ENCODE results near the gene IL3RA.

DNA sequence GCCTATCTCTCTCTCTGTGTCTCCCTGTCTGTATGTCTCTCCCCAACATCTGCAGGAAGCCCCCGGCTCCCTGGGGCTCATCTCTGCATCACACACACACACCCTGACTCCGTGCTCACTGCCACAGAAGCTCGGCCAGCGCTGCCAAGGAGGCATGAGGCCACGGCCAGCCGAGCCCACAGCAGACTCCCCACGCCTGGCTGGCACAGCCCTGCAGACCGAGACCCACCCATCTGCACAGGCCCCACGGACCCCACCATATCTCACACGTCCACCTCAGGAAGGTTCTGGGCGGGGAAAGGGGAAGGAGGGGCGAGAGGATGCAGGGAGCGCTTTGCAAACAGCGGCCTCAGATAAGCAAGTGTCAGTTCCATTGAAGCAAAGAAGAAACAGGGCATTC is 83.8 kb downstream of the IL3RA start:
- no peak for TF ChIP-seq GATA2 (IDR thresholded peaks at IDR 0.05; ENCODE audit: low read depth, low read length)
- TF ChIP-seq GATA3 (IDR thresholded peaks at IDR 0.05; ENCODE audit: low read depth, low read length): no peak
